ENCODE measurements around the gene GEMIN2. TPM values are rescaled to one million over a fixed set of nuclear protein-coding genes. Genes with fewer than 3 reads are reported as not detected.
"Not testable (repeated sequence)": the region's sequence is repeated elsewhere in the genome, so short reads cannot be mapped to it uniquely, and the experiment has no call there.

The GEMIN2 gene
- total RNA-seq, 2 donors from 2014 or later = 25.5 to 27.2 TPM

DNA sequence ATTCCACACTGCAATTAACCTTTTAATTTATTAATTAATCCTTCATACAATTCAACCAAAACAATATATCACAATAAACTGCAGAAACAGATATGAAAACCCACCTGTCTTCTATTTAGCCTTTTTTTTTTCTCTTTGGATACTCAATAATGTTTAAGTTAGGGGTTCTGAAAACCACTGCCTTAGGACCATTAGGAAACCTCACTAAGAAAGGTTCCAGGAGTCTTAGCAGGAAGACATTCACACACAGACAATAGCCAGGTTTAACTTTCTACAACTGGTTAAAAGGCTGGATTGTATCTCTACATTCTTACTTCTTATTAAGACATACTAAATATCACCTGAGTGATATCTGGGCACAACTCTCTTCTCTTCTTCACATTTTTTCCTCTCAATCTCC is 14.4 kb upstream of the GEMIN2 start:
- ATAC-seq (replicated peaks in 1 of 2) = no peak
- no peak for DNase-seq
- H3K27me3 Mint-ChIP-seq (ENCODE audit: low read depth) = no peaks in the 10 kb centered on the region
- H3K4me1 Mint-ChIP-seq (ENCODE audit: low read depth) = peaks cover 65% of the 10 kb centered on the region
- H3K27ac Mint-ChIP-seq = no peak overlapping the region
- peaks cover 5 to 6% of the 10 kb centered on the region in 2 donors for H3K36me3 Mint-ChIP-seq (ENCODE audit: insufficient read depth in 2 of 2)
- H3K4me3 Mint-ChIP-seq = peak overlapping the region in 1 of 2 donors; percentile 15
- no peaks in the 10 kb centered on the region for H3K9me3 Mint-ChIP-seq

DNA sequence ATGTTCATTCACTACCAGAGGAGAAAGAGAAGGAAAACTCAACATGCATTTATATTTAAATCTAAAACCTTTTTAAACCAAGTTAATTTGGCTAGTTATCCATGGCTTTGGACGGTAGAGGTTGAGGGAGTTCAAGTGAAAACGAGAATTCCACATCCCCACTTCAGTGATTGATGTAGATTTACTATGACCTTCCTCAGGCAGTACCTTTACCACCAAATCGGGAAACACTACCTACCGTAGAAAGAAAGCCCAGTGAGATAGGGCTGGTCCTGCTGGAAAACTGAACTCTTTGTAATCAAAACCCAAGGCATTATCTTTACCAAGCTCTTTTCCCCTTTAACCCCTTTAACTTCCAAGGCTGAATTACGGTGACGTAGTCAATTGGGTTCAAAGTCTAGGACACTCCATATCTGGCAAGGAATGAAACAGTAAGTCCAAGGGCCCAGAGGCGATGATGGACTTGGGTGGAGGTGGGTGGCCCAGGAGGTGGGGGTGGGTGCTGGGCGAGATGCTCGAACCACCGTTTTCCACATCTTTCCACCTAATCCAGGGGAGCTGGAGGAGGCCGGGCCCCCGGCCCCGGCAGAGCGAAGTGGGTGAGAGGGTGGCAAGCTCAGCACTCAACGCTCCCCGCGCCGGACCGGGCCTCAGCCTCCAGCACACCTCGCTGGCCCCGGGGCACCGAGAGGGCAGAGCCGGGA is 11.7 kb upstream of the GEMIN2 start:
- Mint-ChIP-seq H3K4me3 (peak overlapping the region; percentile 98), H3K36me3 (ENCODE audit: insufficient read depth in 2 of 2) (peaks cover 4 to 5% of the 10 kb centered on the region in 2 donors), H3K27me3 (ENCODE audit: low read depth) (no peaks in the 10 kb centered on the region), H3K4me1 (ENCODE audit: low read depth) (peaks cover 54% of the 10 kb centered on the region), H3K27ac (peak overlapping the region; percentile 98), H3K9me3 (no peaks in the 10 kb centered on the region)
- ATAC-seq (replicated peaks in 1 of 2) = no peak
- DNase-seq = no peak

DNA sequence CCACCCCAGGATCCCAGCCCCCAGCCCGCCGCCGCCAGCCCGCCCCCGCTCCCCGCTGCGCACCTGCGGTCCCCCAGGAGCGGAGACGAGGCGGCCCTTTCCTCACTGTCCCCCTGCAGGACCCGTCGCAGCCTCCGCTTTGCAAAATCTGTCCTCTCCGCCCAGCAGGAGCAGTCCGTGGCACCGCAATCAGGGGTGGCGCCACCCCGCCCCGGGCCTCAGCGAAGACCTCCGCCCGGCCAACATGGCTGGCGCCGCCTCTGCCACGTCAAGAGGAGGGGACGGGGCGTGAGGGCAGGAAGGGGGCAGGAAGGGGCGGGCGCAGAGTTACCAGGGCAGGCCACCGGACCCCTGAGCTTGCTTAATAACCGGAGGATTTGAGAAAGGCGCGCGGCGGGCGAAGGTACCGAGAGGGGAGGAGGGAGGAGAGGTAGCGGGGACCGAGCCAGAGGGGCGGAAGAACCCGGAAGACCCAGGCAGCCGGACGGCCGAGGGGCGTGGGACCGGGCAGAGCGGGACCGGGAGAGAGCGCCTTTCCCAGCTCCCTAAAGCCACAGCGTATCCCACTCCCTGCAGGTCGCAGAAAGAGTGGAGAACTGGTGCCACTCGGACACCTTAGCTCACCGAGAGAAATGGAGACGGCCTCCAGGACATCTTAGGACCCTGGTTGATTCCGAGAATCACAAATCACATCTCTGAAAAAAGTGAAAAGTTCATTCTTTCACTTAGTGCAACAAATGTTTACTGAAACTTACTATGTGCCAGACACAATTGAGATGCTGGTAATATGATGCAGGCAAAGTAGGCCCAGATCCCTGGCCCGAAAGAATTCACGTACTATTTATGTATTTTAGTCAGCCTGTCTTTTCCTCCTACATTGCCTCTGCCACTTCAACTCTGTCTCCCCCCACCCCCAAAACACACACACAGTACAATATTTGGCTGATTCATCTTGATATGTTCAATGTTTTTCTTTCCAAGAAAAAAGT is 10.9 kb upstream of the GEMIN2 start, which contains the start of gene SEC23A:
SEC23A (minus strand) TSS at position 267 of the 989 bp plus-strand sequence. CDS start 7,117 bp downstream, outside the sequence.
- H3K36me3 Mint-ChIP-seq (ENCODE audit: insufficient read depth in 2 of 2) = peaks cover 4 to 5% of the 10 kb centered on the region in 2 donors
- peaks cover 54% of the 10 kb centered on the region for H3K4me1 Mint-ChIP-seq (ENCODE audit: low read depth)
- H3K4me3 Mint-ChIP-seq = peak within 1 kb of the TSS; percentile 98
- H3K9me3 Mint-ChIP-seq = no peaks in the 10 kb centered on the region
- H3K27ac Mint-ChIP-seq = peak within 1 kb of the TSS; percentile 98
- H3K27me3 Mint-ChIP-seq (ENCODE audit: low read depth) = no peaks in the 10 kb centered on the region
- ATAC-seq (replicated peaks in 1 of 2) (peak; percentile 97 to 99), DNase-seq (peak; percentile 90 to 93)

DNA sequence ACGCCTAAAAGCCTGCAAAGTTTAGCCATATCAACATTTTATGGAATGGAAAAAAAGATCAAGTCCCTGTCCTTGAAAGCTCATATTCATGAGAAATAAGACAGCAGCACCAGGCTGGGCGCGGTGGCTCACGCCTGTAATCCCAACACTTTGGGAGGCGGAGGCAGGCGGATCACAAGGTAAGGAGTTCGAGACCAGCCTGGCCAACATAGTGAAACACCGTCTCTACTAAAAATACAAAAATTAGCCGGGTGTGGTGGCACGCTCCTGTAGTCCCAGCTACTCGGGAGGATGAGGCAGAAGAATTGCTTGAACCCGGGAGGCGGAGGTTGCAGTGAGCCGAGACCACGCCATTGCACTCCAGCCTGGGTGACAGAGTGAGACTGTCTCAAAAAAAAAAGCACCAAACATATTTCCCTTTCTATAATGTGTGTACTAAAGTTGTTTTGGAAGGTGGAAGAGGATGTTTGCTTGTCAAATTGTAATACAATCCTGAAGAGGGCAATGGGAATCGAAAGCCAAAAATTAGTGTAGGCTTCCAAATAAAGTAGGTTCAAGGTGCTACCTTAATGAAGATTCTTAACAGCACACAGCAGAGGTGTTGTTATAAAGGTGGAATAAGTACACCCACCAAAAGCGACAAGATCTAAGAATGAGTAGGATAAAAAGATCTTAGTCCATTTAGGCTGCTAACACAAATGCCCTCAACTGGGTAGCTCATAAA is 9.9 kb upstream of the GEMIN2 start:
- Mint-ChIP-seq H3K4me1 (ENCODE audit: low read depth) (peaks cover 49% of the 10 kb centered on the region), H3K27ac (peak overlapping the region; percentile 98), H3K4me3 (peak overlapping the region; percentile 98)
- not testable (repeated sequence) for H3K36me3 Mint-ChIP-seq (ENCODE audit: insufficient read depth in 2 of 2); DNase-seq; ATAC-seq (replicated peaks in 1 of 2); H3K27me3 Mint-ChIP-seq (ENCODE audit: low read depth); H3K9me3 Mint-ChIP-seq

DNA sequence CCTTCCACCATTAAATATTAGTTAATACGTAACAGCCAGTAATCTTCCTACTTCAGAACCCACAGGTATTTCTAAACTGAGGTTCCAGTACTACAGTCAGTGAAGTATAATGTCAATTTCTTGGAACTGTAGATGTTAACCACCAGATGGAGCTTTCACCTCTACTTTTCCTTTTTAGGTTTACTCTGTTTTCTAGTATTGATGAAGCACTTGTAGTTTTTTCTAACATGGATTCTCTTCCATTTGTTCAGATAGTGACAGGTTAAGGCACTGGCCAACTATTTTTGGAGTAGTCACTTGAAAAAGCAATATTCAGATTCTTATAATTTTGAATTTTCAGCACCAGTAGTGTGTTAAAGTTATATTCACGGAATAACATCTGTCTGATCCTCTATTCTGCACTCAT is 6.5 kb upstream of the GEMIN2 start:
- Mint-ChIP-seq H3K4me3 (no peak overlapping the region), H3K4me1 (ENCODE audit: low read depth) (peaks cover 46% of the 10 kb centered on the region), H3K27ac (no peak overlapping the region), H3K36me3 (ENCODE audit: insufficient read depth in 2 of 2) (peaks cover 0 to 2% of the 10 kb centered on the region in 2 donors), H3K9me3 (no peaks in the 10 kb centered on the region), H3K27me3 (ENCODE audit: low read depth) (no peaks in the 10 kb centered on the region)
- DNase-seq (no peak), ATAC-seq (replicated peaks in 1 of 2) (no peak)

DNA sequence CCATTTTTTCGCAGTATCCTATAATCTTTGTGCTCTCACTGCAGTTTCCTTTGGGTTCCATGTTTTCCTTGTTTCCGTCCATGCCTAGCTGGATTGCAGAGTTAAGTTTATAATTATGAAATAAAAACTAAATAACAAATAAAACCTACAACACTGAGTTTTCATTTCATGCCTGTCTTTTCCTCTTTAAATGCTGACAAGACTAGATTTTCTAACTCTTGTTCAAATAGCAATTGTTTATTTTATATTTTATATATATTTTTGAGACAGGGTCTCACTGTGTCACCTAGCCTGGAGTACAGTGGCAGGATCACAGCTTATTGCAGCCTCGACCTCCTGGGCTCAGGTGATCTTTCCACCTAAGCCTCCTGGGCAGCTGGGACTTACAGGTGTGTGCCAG is 5.3 kb upstream of the GEMIN2 start:
- H3K36me3 Mint-ChIP-seq (ENCODE audit: insufficient read depth in 2 of 2) = no peaks in the 10 kb centered on the region
- peaks cover 44% of the 10 kb centered on the region for H3K4me1 Mint-ChIP-seq (ENCODE audit: low read depth)
- H3K27ac Mint-ChIP-seq = no peak overlapping the region
- H3K4me3 Mint-ChIP-seq = no peak overlapping the region
- no peaks in the 10 kb centered on the region for H3K9me3 Mint-ChIP-seq
- H3K27me3 Mint-ChIP-seq (ENCODE audit: low read depth) = no peaks in the 10 kb centered on the region
- no peak for DNase-seq
- ATAC-seq (replicated peaks in 1 of 2) = no peak

DNA sequence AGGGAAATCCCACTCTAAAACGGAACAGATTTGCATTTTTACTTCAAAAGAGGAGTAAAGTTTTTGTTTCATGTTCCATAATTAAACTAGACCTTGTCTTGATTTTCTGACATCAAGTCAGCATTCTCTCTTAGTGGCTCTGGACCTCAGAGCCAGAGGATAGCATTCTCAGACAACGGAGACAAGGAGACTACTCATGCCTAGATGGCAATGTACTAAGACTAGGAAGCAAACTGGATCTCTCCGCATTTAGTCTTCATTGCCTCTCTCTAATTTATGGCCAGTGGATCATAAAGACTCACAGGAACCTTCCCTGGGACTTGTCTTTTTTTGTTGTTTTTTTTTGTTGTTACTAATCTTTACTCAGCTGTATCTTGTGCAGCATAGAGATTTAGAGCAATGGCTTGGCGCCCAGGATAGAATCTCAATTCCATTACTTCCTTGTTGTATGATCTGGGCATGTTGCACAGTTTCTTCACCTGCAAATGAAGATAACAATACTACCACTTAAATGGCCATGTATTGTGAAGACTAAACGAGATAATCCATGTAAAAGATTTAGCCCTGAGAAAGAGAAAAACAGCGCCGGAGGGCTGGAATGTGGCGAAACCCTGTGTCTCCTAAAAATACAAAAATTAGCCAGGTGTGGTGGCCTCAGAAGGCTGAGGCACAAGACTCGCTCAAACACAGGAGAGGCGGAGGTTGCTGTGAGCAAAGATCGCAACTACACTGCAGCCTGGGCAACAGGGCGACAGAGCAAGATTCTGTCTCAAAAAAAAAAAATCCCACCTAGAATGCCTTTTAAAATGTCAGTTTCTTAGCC is 4.0 kb upstream of the GEMIN2 start:
- H3K4me3 Mint-ChIP-seq = peak overlapping the region in 1 of 2 donors; percentile 18

DNA sequence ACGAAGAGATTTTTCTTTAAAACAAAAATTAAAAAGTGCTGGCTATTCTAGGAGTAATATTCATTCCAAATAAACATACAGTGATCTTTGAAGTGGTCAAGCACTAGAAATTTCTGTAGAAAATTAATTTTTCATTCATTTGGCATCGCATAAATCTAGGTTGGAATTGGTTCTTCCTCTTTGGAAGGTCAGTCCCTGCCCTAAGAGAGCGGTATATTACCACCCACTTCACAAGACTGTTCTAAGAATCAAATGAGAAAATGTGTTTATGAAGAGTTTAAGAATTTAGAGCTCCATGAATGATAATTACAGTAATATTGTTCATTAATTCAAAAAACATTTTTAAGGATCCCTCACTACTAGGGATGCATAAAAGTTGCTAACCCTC is 444 bp upstream of the GEMIN2 start:
- Mint-ChIP-seq H3K9me3 (no peaks in the 10 kb centered on the region), H3K36me3 (ENCODE audit: insufficient read depth in 2 of 2) (peaks cover 1 to 4% of the 10 kb centered on the region in 2 donors), H3K4me3 (peak overlapping the region; percentile 95 to 96), H3K4me1 (ENCODE audit: low read depth) (peaks cover 48% of the 10 kb centered on the region), H3K27ac (peak overlapping the region; percentile 96), H3K27me3 (ENCODE audit: low read depth) (no peaks in the 10 kb centered on the region)
- ATAC-seq (replicated peaks in 1 of 2) (no peak), DNase-seq (no peak)

More for the DNA sequence above, 4.0 kb upstream of the GEMIN2 start:
- no peaks in the 10 kb centered on the region for H3K27me3 Mint-ChIP-seq (ENCODE audit: low read depth)
- H3K9me3 Mint-ChIP-seq = no peaks in the 10 kb centered on the region
- DNase-seq (no peak), ATAC-seq (replicated peaks in 1 of 2) (no peak)
- H3K36me3 Mint-ChIP-seq (ENCODE audit: insufficient read depth in 2 of 2) = peaks cover 1% of the 10 kb centered on the region in 2 donors
- no peak overlapping the region for H3K27ac Mint-ChIP-seq
- H3K4me1 Mint-ChIP-seq (ENCODE audit: low read depth) = peaks cover 40% of the 10 kb centered on the region

DNA sequence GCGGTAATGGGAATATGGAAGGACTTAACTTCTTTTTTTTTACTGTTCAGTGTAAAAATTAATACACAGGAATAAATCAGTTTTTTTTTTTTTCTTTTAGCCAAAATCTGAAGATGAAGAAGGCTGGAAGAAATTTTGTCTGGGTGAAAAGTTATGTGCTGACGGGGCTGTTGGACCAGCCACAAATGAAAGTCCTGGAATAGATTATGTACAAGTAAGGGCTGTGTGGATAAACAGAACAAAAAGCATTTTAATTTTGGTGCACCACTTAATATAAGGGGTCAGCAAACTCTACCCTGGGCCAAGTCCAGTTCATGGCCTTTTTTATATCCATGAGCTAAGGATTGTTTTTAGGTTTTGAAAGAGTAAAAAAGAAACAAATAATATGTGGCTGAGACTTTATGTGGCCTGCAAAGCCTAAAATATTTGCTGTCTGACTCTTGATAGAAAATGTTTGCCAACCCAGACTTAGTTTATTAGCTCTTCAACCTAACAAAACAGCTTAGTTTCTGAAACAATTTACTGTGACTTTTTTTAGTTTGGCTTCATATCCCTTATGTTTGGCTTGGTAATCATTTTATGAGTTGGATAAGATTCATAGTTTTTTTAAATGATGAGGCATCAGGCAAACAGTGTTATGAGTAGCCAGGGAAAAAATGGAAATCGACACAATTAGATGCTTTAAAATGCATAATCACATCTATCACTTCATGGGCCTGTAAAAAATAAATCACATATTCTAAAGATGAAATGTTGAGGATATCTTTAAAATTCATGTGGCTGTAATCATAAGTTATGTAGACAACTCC is 8.4 kb downstream of the GEMIN2 start:
- Mint-ChIP-seq H3K36me3 (ENCODE audit: insufficient read depth in 2 of 2) (peaks cover 4 to 10% of the 10 kb centered on the region in 2 donors), H3K9me3 (no peaks in the 10 kb centered on the region), H3K4me1 (ENCODE audit: low read depth) (peaks cover 2% of the 10 kb centered on the region), H3K27me3 (ENCODE audit: low read depth) (no peaks in the 10 kb centered on the region), H3K27ac (peak overlapping the region; percentile 28), H3K4me3 (no peak overlapping the region)
- ATAC-seq (replicated peaks in 1 of 2) = no peak
- DNase-seq = no peak

DNA sequence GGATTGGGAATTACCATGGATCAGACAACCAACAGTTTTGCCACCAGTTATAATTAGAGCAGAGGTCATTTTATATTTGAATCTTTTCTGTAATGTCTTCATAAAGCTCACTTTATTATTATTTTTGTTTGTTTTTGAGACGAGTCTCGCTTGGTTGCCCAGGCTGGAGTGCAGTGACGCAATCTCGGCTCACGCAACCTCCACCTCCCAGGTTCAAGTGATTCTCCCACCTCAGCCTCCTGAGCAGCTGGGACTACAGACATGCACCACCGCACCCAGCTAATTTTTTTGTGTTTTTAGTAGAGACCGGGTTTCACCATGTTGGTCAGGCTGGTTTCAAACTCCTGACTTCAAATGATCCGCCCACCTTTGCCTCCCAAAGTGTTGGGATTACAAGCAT is 23.7 kb downstream of the GEMIN2 start:
- H3K27ac Mint-ChIP-seq = peak overlapping the region; percentile 38
- DNase-seq; H3K27me3 Mint-ChIP-seq (ENCODE audit: low read depth); H3K4me1 Mint-ChIP-seq (ENCODE audit: low read depth); H3K9me3 Mint-ChIP-seq; ATAC-seq (replicated peaks in 1 of 2); H3K4me3 Mint-ChIP-seq: not testable (repeated sequence)
- peaks cover 5 to 21% of the 10 kb centered on the region in 2 donors for H3K36me3 Mint-ChIP-seq (ENCODE audit: insufficient read depth in 2 of 2)

DNA sequence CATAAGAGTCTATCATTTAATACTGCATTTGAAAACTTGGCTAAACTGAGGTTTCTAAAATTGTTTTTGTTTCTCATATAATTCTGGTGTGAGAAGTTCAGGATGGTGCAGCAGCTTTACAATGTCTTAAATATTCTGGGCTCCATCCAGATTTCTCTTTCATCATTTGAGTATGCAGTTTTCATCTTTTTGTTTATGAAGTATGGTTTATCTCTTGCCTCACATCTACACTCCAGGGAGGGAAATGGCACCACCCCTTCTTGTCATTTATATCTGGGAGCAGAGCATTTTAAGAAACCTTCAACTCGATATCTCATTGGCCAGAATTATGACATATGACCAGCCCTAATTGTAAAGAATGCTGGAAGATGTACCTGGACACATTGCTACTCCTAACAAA is 24.3 kb downstream of the GEMIN2 start:
- Mint-ChIP-seq H3K4me1 (ENCODE audit: low read depth) (no peaks in the 10 kb centered on the region), H3K27me3 (ENCODE audit: low read depth) (no peaks in the 10 kb centered on the region), H3K27ac (no peak overlapping the region), H3K36me3 (ENCODE audit: insufficient read depth in 2 of 2) (peaks cover 7 to 24% of the 10 kb centered on the region in 2 donors), H3K9me3 (peaks cover 0 to 3% of the 10 kb centered on the region in 2 donors), H3K4me3 (no peak overlapping the region)
- DNase-seq (no peak), ATAC-seq (replicated peaks in 1 of 2) (no peak)
